ENCODE measurements around the gene KATNAL1. TPM values are rescaled to one million over a fixed set of nuclear protein-coding genes. Genes with fewer than 3 reads are reported as not detected.

The KATNAL1 gene
- total RNA-seq, 1 donor from 2014 or later = 7.5 TPM

- Mint-ChIP-seq H3K27me3 (no peaks in the 10 kb centered on the region), H3K4me3 (no peak overlapping the region), H3K9me3 (no peaks in the 10 kb centered on the region), H3K27ac (no peak overlapping the region), H3K4me1 (peaks cover 15% of the 10 kb centered on the region), H3K36me3 (ENCODE audit: low read depth) (peaks cover 10% of the 10 kb centered on the region)
- intact Hi-C loops (cut with micrococcal nuclease) = loop anchor here (10.0 kb wide), 2 partner anchors 48 to 112 kb away; partner anchors contain the start of gene KATNAL1
- no peak for DNase-seq
Measured at GRCh38 chr13:30256713-30257467, 50.5 kb downstream of the KATNAL1 start.

GRCh38 chr13:30255696-30256095 lies 51.7 kb downstream of the KATNAL1 start:
- H3K4me1 Mint-ChIP-seq = peaks cover 15% of the 10 kb centered on the region
- H3K4me3 Mint-ChIP-seq = no peak overlapping the region
- no peak for DNase-seq
- no peak overlapping the region for H3K27ac Mint-ChIP-seq
- intact Hi-C loops (cut with micrococcal nuclease) = loop anchor here (10.0 kb wide), 2 partner anchors 49 to 111 kb away; partner anchors contain the start of gene KATNAL1
- peaks cover 12% of the 10 kb centered on the region for H3K36me3 Mint-ChIP-seq (ENCODE audit: low read depth)
- H3K27me3 Mint-ChIP-seq = no peaks in the 10 kb centered on the region
- no peaks in the 10 kb centered on the region for H3K9me3 Mint-ChIP-seq

- peaks cover 12% of the 10 kb centered on the region for H3K36me3 Mint-ChIP-seq (ENCODE audit: low read depth)
- no peak for DNase-seq
- no peaks in the 10 kb centered on the region for H3K27me3 Mint-ChIP-seq
- peaks cover 9% of the 10 kb centered on the region for H3K4me1 Mint-ChIP-seq
- intact Hi-C loops (cut with micrococcal nuclease) = loop anchor here (1.0 to 10.0 kb wide), 3 partner anchors 29 to 109 kb away; partner anchors contain the start of gene KATNAL1
- H3K27ac Mint-ChIP-seq = peak overlapping the region; percentile 66
- no peaks in the 10 kb centered on the region for H3K9me3 Mint-ChIP-seq
- no peak overlapping the region for H3K4me3 Mint-ChIP-seq
Measured at GRCh38 chr13:30253830-30254229, 53.5 kb downstream of the KATNAL1 start.

- H3K27me3 Mint-ChIP-seq = peaks cover 1% of the 10 kb centered on the region
- peaks cover 18% of the 10 kb centered on the region for H3K9me3 Mint-ChIP-seq
- intact Hi-C loops (cut with micrococcal nuclease) = no loop called here
- no peak for DNase-seq
- no peaks in the 10 kb centered on the region for H3K4me1 Mint-ChIP-seq
- no peak overlapping the region for H3K27ac Mint-ChIP-seq
- H3K4me3 Mint-ChIP-seq = no peak overlapping the region
- H3K36me3 Mint-ChIP-seq (ENCODE audit: low read depth) = peaks cover 30% of the 10 kb centered on the region
Measured at GRCh38 chr13:30247406-30247805, 59.9 kb downstream of the KATNAL1 start.

GRCh38 chr13:30241532-30241931 lies 65.8 kb downstream of the KATNAL1 start:
- intact Hi-C loops (cut with micrococcal nuclease) = no loop called here
- no peak for DNase-seq
- H3K36me3 Mint-ChIP-seq (ENCODE audit: low read depth) = peaks cover 27% of the 10 kb centered on the region
- peaks cover 1% of the 10 kb centered on the region for H3K27me3 Mint-ChIP-seq
- no peak overlapping the region for H3K27ac Mint-ChIP-seq
- H3K9me3 Mint-ChIP-seq = peaks cover 21% of the 10 kb centered on the region
- H3K4me3 Mint-ChIP-seq = no peak overlapping the region
- peaks cover 7% of the 10 kb centered on the region for H3K4me1 Mint-ChIP-seq

- no peak for DNase-seq
- intact Hi-C loops (cut with micrococcal nuclease) = no loop called here
- H3K4me1 Mint-ChIP-seq = peaks cover 7% of the 10 kb centered on the region
- H3K27me3 Mint-ChIP-seq = no peaks in the 10 kb centered on the region
- H3K9me3 Mint-ChIP-seq = peaks cover 20% of the 10 kb centered on the region
- H3K4me3 Mint-ChIP-seq = no peak overlapping the region
- no peak overlapping the region for H3K27ac Mint-ChIP-seq
- H3K36me3 Mint-ChIP-seq (ENCODE audit: low read depth) = peaks cover 24% of the 10 kb centered on the region
Measured at GRCh38 chr13:30240608-30241007, 66.7 kb downstream of the KATNAL1 start.

GRCh38 chr13:30235216-30235615 lies 72.1 kb downstream of the KATNAL1 start:
- H3K36me3 Mint-ChIP-seq (ENCODE audit: low read depth) = peaks cover 12% of the 10 kb centered on the region
- H3K9me3 Mint-ChIP-seq = no peaks in the 10 kb centered on the region
- DNase-seq = no peak
- H3K27ac Mint-ChIP-seq = no peak overlapping the region
- no peaks in the 10 kb centered on the region for H3K27me3 Mint-ChIP-seq
- no peak overlapping the region for H3K4me3 Mint-ChIP-seq
- H3K4me1 Mint-ChIP-seq = no peaks in the 10 kb centered on the region
- intact Hi-C loops (cut with micrococcal nuclease) = no loop called here

GRCh38 chr13:30234619-30235162 lies 72.7 kb downstream of the KATNAL1 start:
- Mint-ChIP-seq H3K4me1 (no peaks in the 10 kb centered on the region), H3K36me3 (ENCODE audit: low read depth) (peaks cover 13% of the 10 kb centered on the region), H3K27me3 (no peaks in the 10 kb centered on the region), H3K27ac (no peak overlapping the region), H3K4me3 (no peak overlapping the region), H3K9me3 (no peaks in the 10 kb centered on the region)
- DNase-seq = no peak
- intact Hi-C loops (cut with micrococcal nuclease) = no loop called here

GRCh38 chr13:30224732-30225131 lies 82.6 kb downstream of the KATNAL1 start:
- peaks cover 5% of the 10 kb centered on the region for H3K4me1 Mint-ChIP-seq
- no peak for DNase-seq
- intact Hi-C loops (cut with micrococcal nuclease) = loop anchor here (1.0 kb wide), 1 partner anchor 29 kb away; no protein-coding TSS in a partner anchor
- no peak overlapping the region for H3K4me3 Mint-ChIP-seq
- H3K27ac Mint-ChIP-seq = no peak overlapping the region
- peaks cover 5% of the 10 kb centered on the region for H3K9me3 Mint-ChIP-seq
- peaks cover 52% of the 10 kb centered on the region for H3K36me3 Mint-ChIP-seq (ENCODE audit: low read depth)
- H3K27me3 Mint-ChIP-seq = no peaks in the 10 kb centered on the region

GRCh38 chr13:30222254-30222653 lies 85.1 kb downstream of the KATNAL1 start:
- Mint-ChIP-seq H3K4me3 (no peak overlapping the region), H3K27me3 (no peaks in the 10 kb centered on the region), H3K4me1 (peaks cover 5% of the 10 kb centered on the region), H3K27ac (no peak overlapping the region), H3K36me3 (ENCODE audit: low read depth) (peaks cover 45% of the 10 kb centered on the region), H3K9me3 (peaks cover 5% of the 10 kb centered on the region)
- no peak for DNase-seq
- intact Hi-C loops (cut with micrococcal nuclease) = no loop called here

GRCh38 chr13:30216111-30216510 lies 91.2 kb downstream of the KATNAL1 start:
- peaks cover 13% of the 10 kb centered on the region for H3K36me3 Mint-ChIP-seq (ENCODE audit: low read depth)
- H3K9me3 Mint-ChIP-seq = peaks cover 4% of the 10 kb centered on the region
- no peak for DNase-seq
- H3K4me1 Mint-ChIP-seq = no peaks in the 10 kb centered on the region
- no peak overlapping the region for H3K4me3 Mint-ChIP-seq
- H3K27ac Mint-ChIP-seq = no peak overlapping the region
- intact Hi-C loops (cut with micrococcal nuclease) = no loop called here
- H3K27me3 Mint-ChIP-seq = no peaks in the 10 kb centered on the region

GRCh38 chr13:30212256-30212655 lies 95.1 kb downstream of the KATNAL1 start:
- Mint-ChIP-seq H3K27me3 (no peaks in the 10 kb centered on the region), H3K4me3 (no peak overlapping the region), H3K4me1 (no peaks in the 10 kb centered on the region), H3K9me3 (peaks cover 4% of the 10 kb centered on the region), H3K27ac (no peak overlapping the region), H3K36me3 (ENCODE audit: low read depth) (peaks cover 25% of the 10 kb centered on the region)
- intact Hi-C loops (cut with micrococcal nuclease) = no loop called here
- DNase-seq = no peak

- H3K4me1 Mint-ChIP-seq = no peaks in the 10 kb centered on the region
- DNase-seq = no peak
- H3K27ac Mint-ChIP-seq = no peak overlapping the region
- peaks cover 4% of the 10 kb centered on the region for H3K9me3 Mint-ChIP-seq
- no peaks in the 10 kb centered on the region for H3K27me3 Mint-ChIP-seq
- intact Hi-C loops (cut with micrococcal nuclease) = no loop called here
- H3K36me3 Mint-ChIP-seq (ENCODE audit: low read depth) = peaks cover 27% of the 10 kb centered on the region
- H3K4me3 Mint-ChIP-seq = no peak overlapping the region
Measured at GRCh38 chr13:30211745-30212144, 95.6 kb downstream of the KATNAL1 start.

- H3K4me1 Mint-ChIP-seq = no peaks in the 10 kb centered on the region
- no peak overlapping the region for H3K27ac Mint-ChIP-seq
- no peak for DNase-seq
- no peak overlapping the region for H3K4me3 Mint-ChIP-seq
- intact Hi-C loops (cut with micrococcal nuclease) = no loop called here
- H3K9me3 Mint-ChIP-seq = no peaks in the 10 kb centered on the region
- H3K36me3 Mint-ChIP-seq (ENCODE audit: low read depth) = peaks cover 24% of the 10 kb centered on the region
- H3K27me3 Mint-ChIP-seq = no peaks in the 10 kb centered on the region
Measured at GRCh38 chr13:30204564-30204963, 102.8 kb downstream of the KATNAL1 start.
